ENCODE data around the gene ACTC1. TPM values are rescaled to one million over a fixed set of nuclear protein-coding genes. Genes with fewer than 3 reads are reported as not detected.

The ACTC1 gene
- total RNA-seq, 2 donors from 2014 or later = 47.7 to 125 TPM

DNA sequence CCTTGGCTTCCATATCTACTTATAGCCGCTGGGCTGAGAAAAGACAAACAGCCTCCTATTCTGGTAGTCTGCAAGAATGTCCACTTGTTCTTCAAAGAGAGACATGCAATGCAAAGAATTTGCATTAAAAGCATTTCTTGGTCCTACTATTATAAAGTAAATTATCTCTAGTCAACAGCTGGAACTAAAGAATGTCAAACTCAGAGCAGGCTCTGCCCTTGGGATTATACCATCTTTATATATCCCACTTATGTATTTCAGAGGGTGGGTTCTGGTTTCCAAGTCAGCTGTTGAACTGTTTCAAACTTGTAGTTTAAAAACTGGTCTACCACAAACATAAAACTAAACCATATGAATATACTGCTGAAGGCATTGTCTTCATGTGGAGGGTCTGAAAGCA, 7.0 kb upstream of the ACTC1 start:
- ATAC-seq (ENCODE audit: insufficient number of reproducible peaks, low FRiP score, low read depth) = no peak
- Histone ChIP-seq H3K9me3 (no peaks in the 10 kb centered on the region), H3K36me3 (no peaks in the 10 kb centered on the region), H3K27me3 (replicated peaks; ENCODE audit: insufficient read depth) (no peaks in the 10 kb centered on the region), H3K4me3 (no peak overlapping the region), H3K27ac (no peak overlapping the region), H3K4me1 (ENCODE audit: control insufficient read depth in 1 of 2, low read depth in 2 of 2) (peaks cover 2 to 22% of the 10 kb centered on the region in 2 donors)
- TF ChIP-seq, protein P1, sequence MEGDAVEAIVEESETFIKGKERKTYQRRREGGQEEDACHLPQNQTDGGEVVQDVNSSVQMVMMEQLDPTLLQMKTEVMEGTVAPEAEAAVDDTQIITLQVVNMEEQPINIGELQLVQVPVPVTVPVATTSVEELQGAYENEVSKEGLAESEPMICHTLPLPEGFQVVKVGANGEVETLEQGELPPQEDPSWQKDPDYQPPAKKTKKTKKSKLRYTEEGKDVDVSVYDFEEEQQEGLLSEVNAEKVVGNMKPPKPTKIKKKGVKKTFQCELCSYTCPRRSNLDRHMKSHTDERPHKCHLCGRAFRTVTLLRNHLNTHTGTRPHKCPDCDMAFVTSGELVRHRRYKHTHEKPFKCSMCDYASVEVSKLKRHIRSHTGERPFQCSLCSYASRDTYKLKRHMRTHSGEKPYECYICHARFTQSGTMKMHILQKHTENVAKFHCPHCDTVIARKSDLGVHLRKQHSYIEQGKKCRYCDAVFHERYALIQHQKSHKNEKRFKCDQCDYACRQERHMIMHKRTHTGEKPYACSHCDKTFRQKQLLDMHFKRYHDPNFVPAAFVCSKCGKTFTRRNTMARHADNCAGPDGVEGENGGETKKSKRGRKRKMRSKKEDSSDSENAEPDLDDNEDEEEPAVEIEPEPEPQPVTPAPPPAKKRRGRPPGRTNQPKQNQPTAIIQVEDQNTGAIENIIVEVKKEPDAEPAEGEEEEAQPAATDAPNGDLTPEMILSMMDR (IDR thresholded peaks at IDR 0.05) = no peak
- DNase-seq (ENCODE audit: low spot score) = no peak

DNA sequence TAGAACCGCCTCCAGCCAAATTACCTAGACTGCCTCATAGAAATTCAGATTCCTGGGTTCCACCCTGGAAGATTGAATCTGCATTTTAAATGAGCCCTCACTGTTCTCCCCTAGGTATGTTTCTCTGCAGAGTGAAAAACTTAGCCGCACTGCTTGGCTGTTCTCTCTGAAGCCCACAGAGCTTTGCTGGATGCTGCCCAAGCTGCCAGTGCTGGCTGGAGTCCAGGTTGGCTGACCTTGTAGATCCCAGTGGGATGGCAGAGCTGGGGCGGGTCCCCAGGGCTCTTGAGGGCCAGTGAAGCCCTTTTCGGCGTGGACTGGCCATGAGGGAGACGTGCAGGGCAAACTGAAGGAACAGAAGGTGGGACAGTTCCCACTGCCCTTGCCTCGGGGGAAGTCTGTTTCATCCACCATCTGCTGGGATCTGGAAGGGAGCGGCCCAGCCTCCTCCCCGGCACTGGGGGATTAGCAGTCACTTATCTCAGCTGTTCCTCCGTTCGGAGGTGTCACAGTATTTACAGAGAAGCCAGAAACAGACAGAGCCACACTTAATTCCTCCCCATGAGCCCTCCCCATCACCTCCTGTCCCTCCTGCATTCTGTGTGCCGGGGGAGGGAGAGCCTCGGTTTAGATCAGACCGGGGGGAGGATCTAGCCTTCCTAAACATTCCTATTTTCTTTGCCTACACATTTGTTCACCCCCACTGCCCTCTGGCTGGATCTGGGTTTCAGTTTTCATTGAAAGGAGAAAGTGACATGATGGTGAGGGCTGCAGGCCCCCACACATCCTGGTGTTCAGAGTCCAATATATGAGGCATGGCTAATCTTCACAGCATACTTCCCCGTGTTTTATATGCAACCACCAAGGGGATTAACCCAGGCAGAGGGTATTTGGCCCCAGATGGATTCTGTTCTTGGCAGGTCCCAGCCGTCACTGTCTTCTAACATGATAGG, 4.1 kb upstream of the ACTC1 start:
- no peaks in the 10 kb centered on the region for H3K36me3 ChIP-seq
- H3K27ac ChIP-seq = peak overlapping the region; percentile 73 to 74
- no peak overlapping the region for H3K4me3 ChIP-seq
- no peaks in the 10 kb centered on the region for H3K9me3 ChIP-seq
- TF ChIP-seq, protein P1 (IDR thresholded peaks at IDR 0.05) = no peak
- DNase-seq (ENCODE audit: low spot score) = peak; percentile 31
- ATAC-seq (ENCODE audit: insufficient number of reproducible peaks, low FRiP score, low read depth) = peak; percentile 21
- H3K27me3 ChIP-seq (replicated peaks; ENCODE audit: insufficient read depth) = no peaks in the 10 kb centered on the region
- peaks cover 16 to 52% of the 10 kb centered on the region in 2 donors for H3K4me1 ChIP-seq (ENCODE audit: control insufficient read depth in 1 of 2, low read depth in 2 of 2)

DNA sequence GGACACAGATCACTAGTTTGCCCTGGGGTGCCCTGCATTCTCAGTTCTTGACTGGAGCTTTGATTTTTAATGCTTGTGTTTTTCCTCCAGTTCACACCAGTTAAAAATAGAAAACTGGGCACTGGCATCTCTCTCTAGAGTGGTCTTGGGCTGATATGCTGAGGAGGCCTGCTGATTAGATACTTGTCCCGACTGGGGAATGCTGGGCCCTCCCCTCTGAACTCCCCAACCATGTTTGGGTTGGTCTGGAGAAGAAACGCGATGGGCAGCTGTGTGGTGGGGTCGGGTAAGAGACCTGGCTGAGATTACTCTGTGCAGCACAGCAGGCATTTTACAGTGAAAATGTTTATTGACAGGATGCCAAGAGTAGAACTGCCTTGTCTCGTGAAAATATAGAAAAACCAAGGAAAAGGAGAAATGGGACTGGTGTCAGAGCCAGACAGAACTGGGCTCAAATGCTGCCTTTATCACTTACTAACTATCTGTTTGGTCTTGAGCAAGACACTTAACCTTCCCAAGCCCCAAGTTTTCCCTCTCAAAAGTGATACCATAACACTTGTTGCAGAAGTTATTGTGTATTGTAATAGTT, 1.6 kb upstream of the ACTC1 start:
- no peaks in the 10 kb centered on the region for H3K27me3 ChIP-seq (replicated peaks; ENCODE audit: insufficient read depth)
- ATAC-seq (ENCODE audit: insufficient number of reproducible peaks, low FRiP score, low read depth) = no peak
- TF ChIP-seq, protein P1 (IDR thresholded peaks at IDR 0.05) = no peak
- no peaks in the 10 kb centered on the region for H3K9me3 ChIP-seq
- H3K4me3 ChIP-seq = no peak overlapping the region
- H3K4me1 ChIP-seq (ENCODE audit: control insufficient read depth in 1 of 2, low read depth in 2 of 2) = peaks cover 18 to 76% of the 10 kb centered on the region in 2 donors
- no peak for DNase-seq (ENCODE audit: low spot score)
- no peaks in the 10 kb centered on the region for H3K36me3 ChIP-seq
- H3K27ac ChIP-seq = peak overlapping the region; percentile 88

DNA sequence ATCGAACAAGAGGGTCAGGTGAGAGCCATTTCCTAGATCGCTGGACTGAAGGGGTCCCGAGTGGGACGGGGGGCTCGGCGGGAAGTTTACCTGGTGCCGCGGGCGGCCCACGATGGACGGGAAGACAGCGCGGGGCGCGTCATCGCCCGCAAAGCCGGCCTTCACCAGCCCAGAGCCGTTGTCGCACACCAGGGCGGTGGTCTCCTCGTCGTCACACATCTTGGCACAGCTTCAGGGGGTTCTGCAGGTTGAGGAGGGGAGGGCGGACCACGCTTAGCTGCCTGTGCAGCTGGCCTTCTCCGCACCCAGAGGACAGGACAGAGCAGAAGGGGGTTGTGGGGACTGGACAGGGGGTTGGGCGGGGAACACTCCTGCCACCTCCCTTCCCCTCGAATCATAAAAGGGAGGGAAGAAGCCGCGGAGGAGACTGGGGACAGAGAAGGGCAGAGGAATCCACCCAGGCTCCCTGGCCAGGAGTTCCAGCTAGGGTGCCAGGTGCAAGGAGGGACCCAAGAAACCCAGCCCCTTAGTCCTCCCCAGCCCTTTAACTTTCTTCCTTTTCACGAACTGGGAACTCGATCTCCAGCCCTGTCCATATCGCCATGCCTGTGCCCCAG, 651 bp downstream of the ACTC1 start:
- no peaks in the 10 kb centered on the region for H3K27me3 ChIP-seq (replicated peaks; ENCODE audit: insufficient read depth)
- H3K4me1 ChIP-seq (ENCODE audit: control insufficient read depth in 1 of 2, low read depth in 2 of 2) = peaks cover 16 to 66% of the 10 kb centered on the region in 2 donors
- peak overlapping the region; percentile 73 for H3K4me3 ChIP-seq
- no peak for DNase-seq (ENCODE audit: low spot score)
- peak overlapping the region; percentile 88 for H3K27ac ChIP-seq
- TF ChIP-seq, protein P1 (IDR thresholded peaks at IDR 0.05) = no peak
- H3K9me3 ChIP-seq = no peaks in the 10 kb centered on the region
- no peaks in the 10 kb centered on the region for H3K36me3 ChIP-seq
- no peak for ATAC-seq (ENCODE audit: insufficient number of reproducible peaks, low FRiP score, low read depth)

- DNase-seq (ENCODE audit: low spot score) = no peak
- Histone ChIP-seq H3K4me1 (ENCODE audit: control insufficient read depth in 1 of 2, low read depth in 2 of 2) (peaks cover 15 to 58% of the 10 kb centered on the region in 2 donors), H3K9me3 (no peaks in the 10 kb centered on the region), H3K27me3 (replicated peaks; ENCODE audit: insufficient read depth) (no peaks in the 10 kb centered on the region), H3K27ac (peak overlapping the region; percentile 88), H3K4me3 (peak overlapping the region; percentile 73), H3K36me3 (no peaks in the 10 kb centered on the region)
- TF ChIP-seq, protein P1 (IDR thresholded peaks at IDR 0.05) = no peak
- no peak for ATAC-seq (ENCODE audit: insufficient number of reproducible peaks, low FRiP score, low read depth)
Observed at GRCh38 chr15:34793901-34794300, 1.4 kb downstream of the ACTC1 start.
